ENCODE data around the gene PGPEP1. TPM values are rescaled to one million over a fixed set of nuclear protein-coding genes. Genes with fewer than 3 reads are reported as not detected.

PGPEP1 gene
- total RNA-seq, 5 donors from 2014 or later (not counting 1 experiment from before 2014, with no cell fraction given): 35.7 to 52.6 (median 45.1) TPM

DNA sequence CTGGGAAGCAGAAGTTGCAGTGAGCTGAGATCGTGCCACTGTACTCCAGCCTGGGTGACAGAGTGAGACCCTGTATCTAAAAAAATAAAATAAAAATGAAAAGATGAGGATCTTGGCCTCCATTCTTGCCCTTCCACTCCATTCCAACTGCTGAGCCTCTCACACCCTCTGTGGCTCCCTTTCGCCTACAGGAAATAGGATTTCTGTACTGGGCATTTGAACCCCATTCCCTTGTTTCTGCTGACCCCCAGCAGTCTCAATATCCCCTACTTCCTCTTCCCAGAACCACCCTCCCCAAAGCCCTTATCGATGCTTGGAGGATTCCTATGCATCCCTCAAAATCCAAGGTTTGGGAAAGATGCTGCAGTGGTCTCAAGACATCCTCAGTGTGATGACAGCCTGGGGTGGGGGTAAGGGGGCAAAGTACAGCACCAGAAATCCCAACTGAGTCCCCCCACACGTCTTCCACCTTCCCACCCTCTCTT lies 33.1 kb downstream of the PGPEP1 start:
- ATAC-seq (replicated peaks in 1 of 4) (no peak), DNase-seq (no peak)
- ChIA-PET POLR2A (no interaction called here), CTCF (no interaction called here)
- no peaks in the 10 kb centered on the region for H3K9me3 Mint-ChIP-seq
- Histone ChIP-seq H3K27me3 (replicated peaks in 1 of 2; ENCODE audit: control insufficient read depth in 2 of 2, extremely low read depth in 1 of 2, insufficient read depth in 2 of 2, low read length in 1 of 2) (peaks cover 0 to 14% of the 10 kb centered on the region in 2 experiments), H3K9me3 (no peaks in the 10 kb centered on the region), H3K36me3 (ENCODE audit: control insufficient read depth in 2 of 2, extremely low read depth in 1 of 2, insufficient read depth in 1 of 2, low read length in 1 of 2) (no peaks in the 10 kb centered on the region), H3K4me3 (ENCODE audit: control insufficient read depth in 1 of 2, extremely low read depth in 1 of 2, low read length in 1 of 2) (no peak overlapping the region), H3K4me1 (ENCODE audit: control insufficient read depth in 1 of 2, extremely low read depth in 1 of 2, insufficient read depth in 2 of 2, low read length in 2 of 2) (peaks cover 0 to 20% of the 10 kb centered on the region in 2 experiments), H3K27ac (ENCODE audit: low read length) (no peak overlapping the region)
- 100% methylated on average over 1 of the region's 4 CpGs for WGBS (ENCODE audit: insufficient coverage)
- no peak overlapping the region for H3K27ac Mint-ChIP-seq
- no peak overlapping the region for H3K4me3 Mint-ChIP-seq
- H3K36me3 Mint-ChIP-seq: no peaks in the 10 kb centered on the region
- H3K27me3 Mint-ChIP-seq: peaks cover 4 to 5% of the 10 kb centered on the region in 2 donors
- peaks cover 8 to 11% (median 10%) of the 10 kb centered on the region in 3 donors for H3K4me1 Mint-ChIP-seq

DNA sequence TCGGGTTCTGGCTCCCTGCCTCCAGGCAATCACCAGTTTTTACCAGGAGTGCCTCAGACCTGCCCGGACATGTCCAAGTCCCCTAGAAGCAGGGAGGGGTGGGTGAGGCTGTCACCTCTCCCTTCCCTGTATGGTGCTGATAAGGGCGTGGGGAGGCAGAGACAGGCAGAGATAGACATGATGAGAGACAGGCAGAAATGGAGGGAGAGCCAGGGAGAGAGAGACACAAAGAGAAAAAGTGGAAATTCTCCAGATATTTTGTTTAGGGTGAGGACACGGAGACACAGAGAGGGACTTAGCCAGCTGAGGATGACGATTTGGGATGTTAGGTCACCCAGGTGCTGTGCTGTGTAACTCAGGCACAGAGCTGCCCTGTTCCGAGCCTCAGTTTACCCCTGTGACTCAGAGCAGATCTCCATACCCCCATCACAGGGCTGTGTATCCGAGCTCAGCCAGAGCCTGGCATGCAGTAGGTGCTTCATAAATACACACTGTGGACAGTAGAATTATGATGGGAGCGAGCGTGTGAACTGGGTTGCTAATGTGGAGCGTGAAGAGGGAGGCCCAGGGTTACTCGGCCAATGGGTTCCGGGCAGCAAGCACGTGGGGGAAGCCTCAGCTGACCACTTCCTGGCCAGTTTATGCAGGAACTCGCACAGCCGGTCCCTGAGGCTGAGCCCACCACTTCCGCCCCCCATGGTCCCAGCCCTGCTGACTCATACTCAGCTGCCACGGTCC lies 33.7 kb downstream of the PGPEP1 start:
- peaks cover 4 to 5% of the 10 kb centered on the region in 2 donors for H3K27me3 Mint-ChIP-seq
- 11% methylated on average over 6 of the region's 17 CpGs for WGBS (ENCODE audit: insufficient coverage)
- H3K4me3 Mint-ChIP-seq: no peak overlapping the region
- no peaks in the 10 kb centered on the region for H3K9me3 Mint-ChIP-seq
- H3K27ac ChIP-seq (ENCODE audit: low read length): no peak overlapping the region
- H3K4me1 ChIP-seq (ENCODE audit: control insufficient read depth in 1 of 2, extremely low read depth in 1 of 2, insufficient read depth in 2 of 2, low read length in 2 of 2): peaks cover 0 to 20% of the 10 kb centered on the region in 2 experiments
- ChIA-PET POLR2A (no interaction called here), CTCF (interaction anchor here in 1 of 2 donors (0.6 kb wide), 1 partner anchor 96 kb away, joined by 3 read pairs; no protein-coding TSS in a partner anchor)
- peaks cover 0 to 14% of the 10 kb centered on the region in 2 experiments for H3K27me3 ChIP-seq (replicated peaks in 1 of 2; ENCODE audit: control insufficient read depth in 2 of 2, extremely low read depth in 1 of 2, insufficient read depth in 2 of 2, low read length in 1 of 2)
- no peaks in the 10 kb centered on the region for H3K36me3 ChIP-seq (ENCODE audit: control insufficient read depth in 2 of 2, extremely low read depth in 1 of 2, insufficient read depth in 1 of 2, low read length in 1 of 2)
- peak in 31 of 35 experiments; percentile 7 to 73 (median 40) for DNase-seq
- no peaks in the 10 kb centered on the region for H3K9me3 ChIP-seq
- H3K4me3 ChIP-seq (ENCODE audit: control insufficient read depth in 1 of 2, extremely low read depth in 1 of 2, low read length in 1 of 2): no peak overlapping the region
- H3K4me1 Mint-ChIP-seq: peaks cover 8 to 11% (median 10%) of the 10 kb centered on the region in 3 donors
- peak; percentile 29 to 80 (median 66) for ATAC-seq (replicated peaks in 1 of 4)
- H3K36me3 Mint-ChIP-seq: no peaks in the 10 kb centered on the region
- peak overlapping the region in 1 of 2 donors; percentile 44 for H3K27ac Mint-ChIP-seq

- CTCF ChIA-PET: interaction anchor here in 1 of 2 donors (0.6 kb wide), 1 partner anchor 828 kb away, joined by 3 read pairs; no protein-coding TSS in a partner anchor
- Mint-ChIP-seq H3K27me3 (peaks cover 5 to 11% of the 10 kb centered on the region in 2 donors), H3K27ac (no peak overlapping the region), H3K9me3 (no peaks in the 10 kb centered on the region), H3K4me3 (no peak overlapping the region), H3K4me1 (peaks cover 8 to 11% (median 10%) of the 10 kb centered on the region in 3 donors), H3K36me3 (no peaks in the 10 kb centered on the region)
- no CpG with 5 or more reads among the region's 6 CpGs for WGBS (ENCODE audit: insufficient coverage)
- Histone ChIP-seq H3K27me3 (replicated peaks in 1 of 2; ENCODE audit: control insufficient read depth in 2 of 2, extremely low read depth in 1 of 2, insufficient read depth in 2 of 2, low read length in 1 of 2) (peaks cover 0 to 20% of the 10 kb centered on the region in 2 experiments), H3K27ac (ENCODE audit: low read length) (no peak overlapping the region), H3K9me3 (no peaks in the 10 kb centered on the region), H3K4me3 (ENCODE audit: control insufficient read depth in 1 of 2, extremely low read depth in 1 of 2, low read length in 1 of 2) (no peak overlapping the region), H3K36me3 (ENCODE audit: control insufficient read depth in 2 of 2, extremely low read depth in 1 of 2, insufficient read depth in 1 of 2, low read length in 1 of 2) (no peaks in the 10 kb centered on the region), H3K4me1 (ENCODE audit: control insufficient read depth in 1 of 2, extremely low read depth in 1 of 2, insufficient read depth in 2 of 2, low read length in 2 of 2) (peaks cover 0 to 20% of the 10 kb centered on the region in 2 experiments)
- POLR2A ChIA-PET: no interaction called here
- no peak for DNase-seq
- ATAC-seq (replicated peaks in 1 of 4): no peak
These were observed 36.6 kb downstream of the PGPEP1 start for GRCh38 chr19:18377026-18377425.

- ATAC-seq (replicated peaks in 1 of 4) (no peak), DNase-seq (no peak)
- H3K4me1 Mint-ChIP-seq: no peaks in the 10 kb centered on the region
- no peak overlapping the region for H3K27ac Mint-ChIP-seq
- H3K27me3 ChIP-seq (replicated peaks in 1 of 2; ENCODE audit: control insufficient read depth in 2 of 2, extremely low read depth in 1 of 2, insufficient read depth in 2 of 2, low read length in 1 of 2): peaks cover 0 to 40% of the 10 kb centered on the region in 2 experiments
- no peak overlapping the region for H3K4me3 ChIP-seq (ENCODE audit: control insufficient read depth in 1 of 2, extremely low read depth in 1 of 2, low read length in 1 of 2)
- ChIA-PET CTCF (interaction anchor here (0.6 to 1.2 kb wide), 3 partner anchors 9 to 567 kb away, joined by 3 to 6 read pairs (median 4); partner anchors contain the start of gene LRRC25 (in 1 of the 2)), POLR2A (interaction anchor here in 1 of 2 donors (0.6 kb wide), 1 partner anchor 9 kb away, joined by 3 read pairs; no protein-coding TSS in a partner anchor)
- 64% methylated on average over 6 of the region's 22 CpGs for WGBS (ENCODE audit: insufficient coverage)
- no peaks in the 10 kb centered on the region for H3K36me3 ChIP-seq (ENCODE audit: control insufficient read depth in 2 of 2, extremely low read depth in 1 of 2, insufficient read depth in 1 of 2, low read length in 1 of 2)
- H3K4me3 Mint-ChIP-seq: no peak overlapping the region
- no peaks in the 10 kb centered on the region for H3K9me3 ChIP-seq
- H3K36me3 Mint-ChIP-seq: no peaks in the 10 kb centered on the region
- H3K4me1 ChIP-seq (ENCODE audit: control insufficient read depth in 1 of 2, extremely low read depth in 1 of 2, insufficient read depth in 2 of 2, low read length in 2 of 2): no peaks in the 10 kb centered on the region
- H3K27me3 Mint-ChIP-seq: peaks cover 4 to 28% of the 10 kb centered on the region in 2 donors
- H3K9me3 Mint-ChIP-seq: no peaks in the 10 kb centered on the region
- H3K27ac ChIP-seq (ENCODE audit: low read length): no peak overlapping the region
These were observed 39.7 kb downstream of the PGPEP1 start for GRCh38 chr19:18379803-18380747.

- no peak overlapping the region for H3K27ac Mint-ChIP-seq
- no peaks in the 10 kb centered on the region for H3K4me1 Mint-ChIP-seq
- Histone ChIP-seq H3K36me3 (ENCODE audit: control insufficient read depth in 2 of 2, extremely low read depth in 1 of 2, insufficient read depth in 1 of 2, low read length in 1 of 2) (no peaks in the 10 kb centered on the region), H3K4me3 (ENCODE audit: control insufficient read depth in 1 of 2, extremely low read depth in 1 of 2, low read length in 1 of 2) (no peak overlapping the region), H3K4me1 (ENCODE audit: control insufficient read depth in 1 of 2, extremely low read depth in 1 of 2, insufficient read depth in 2 of 2, low read length in 2 of 2) (peaks cover 0 to under 1% of the 10 kb centered on the region in 2 experiments), H3K9me3 (no peaks in the 10 kb centered on the region), H3K27ac (ENCODE audit: low read length) (no peak overlapping the region), H3K27me3 (replicated peaks in 1 of 2; ENCODE audit: control insufficient read depth in 2 of 2, extremely low read depth in 1 of 2, insufficient read depth in 2 of 2, low read length in 1 of 2) (peaks cover 0 to 47% of the 10 kb centered on the region in 2 experiments)
- no peaks in the 10 kb centered on the region for H3K9me3 Mint-ChIP-seq
- ChIA-PET POLR2A (interaction anchor here in 1 of 2 donors (0.6 kb wide), 1 partner anchor 8 kb away, joined by 3 read pairs; no protein-coding TSS in a partner anchor), CTCF (interaction anchor here (0.6 to 1.2 kb wide), 3 partner anchors 8 to 568 kb away, joined by 3 to 6 read pairs (median 4); partner anchors contain the start of gene LRRC25 (in 1 of the 2))
- WGBS (ENCODE audit: insufficient coverage): 89% methylated on average over 1 of the region's 3 CpGs
- DNase-seq (no peak), ATAC-seq (replicated peaks in 1 of 4) (no peak)
- peaks cover 4 to 36% of the 10 kb centered on the region in 2 donors for H3K27me3 Mint-ChIP-seq
- no peak overlapping the region for H3K4me3 Mint-ChIP-seq
- H3K36me3 Mint-ChIP-seq: no peaks in the 10 kb centered on the region
These were observed 40.4 kb downstream of the PGPEP1 start for GRCh38 chr19:18380843-18381242.
